Activated T-helper 1 cell treated with Interleukin-2 at 50 U/mL for 16 hours (primary cell): ENCODE data around the gene SRSF7.
A peak's percentile ranks its signal among the peaks of the same experiment; 100 is the strongest.
"Not testable (repeated sequence)": the region's sequence is repeated elsewhere in the genome, so short reads cannot be mapped to it uniquely, and the experiment has no call there.

Experiments used
- DNase-seq: peaks from one replicate; pipeline ENCODE4 v3.0.0-alpha.2; 2020; ENCODE audit warnings: low read depth

SRSF7 gene

DNA sequence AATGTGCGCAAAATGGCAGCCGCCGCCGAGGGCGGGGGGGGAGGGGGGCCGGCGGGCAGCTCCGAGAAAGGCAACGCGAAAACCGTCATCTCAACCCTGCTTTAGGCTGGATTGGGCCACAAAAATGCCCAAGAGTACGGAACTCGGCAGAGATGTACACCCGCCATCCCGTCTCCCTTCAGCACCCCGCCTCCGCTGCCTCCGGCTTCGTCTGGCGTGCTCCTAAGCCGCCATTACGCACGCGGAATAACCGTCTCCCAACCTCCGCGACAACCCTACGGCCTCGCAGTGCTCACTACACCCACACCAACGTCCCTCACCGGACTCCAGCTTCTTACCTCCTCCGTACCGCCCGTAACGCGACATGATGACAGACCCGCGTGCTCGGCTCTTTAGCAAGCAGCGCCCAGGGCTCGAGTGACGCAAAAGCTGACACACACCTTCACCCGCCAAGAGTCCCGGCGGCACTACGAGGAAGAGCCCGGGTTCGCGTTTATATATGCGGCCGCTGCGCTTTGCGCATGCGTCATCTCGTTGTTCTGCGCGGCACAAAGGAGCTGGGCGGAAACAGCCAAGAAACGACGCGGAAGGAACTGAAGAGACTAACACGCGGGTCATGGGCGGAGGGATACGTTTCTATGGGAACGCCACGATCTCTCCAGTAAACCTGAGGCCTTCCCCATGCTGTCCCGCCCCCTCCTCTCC lies at the start of gene SRSF7:
Gene SRSF7, minus strand, starts transcription at position 471 of the 705 bp plus-strand sequence. Its CDS starts 105 bp downstream, at position 366.
- peak; percentile 96 for DNase-seq

DNA sequence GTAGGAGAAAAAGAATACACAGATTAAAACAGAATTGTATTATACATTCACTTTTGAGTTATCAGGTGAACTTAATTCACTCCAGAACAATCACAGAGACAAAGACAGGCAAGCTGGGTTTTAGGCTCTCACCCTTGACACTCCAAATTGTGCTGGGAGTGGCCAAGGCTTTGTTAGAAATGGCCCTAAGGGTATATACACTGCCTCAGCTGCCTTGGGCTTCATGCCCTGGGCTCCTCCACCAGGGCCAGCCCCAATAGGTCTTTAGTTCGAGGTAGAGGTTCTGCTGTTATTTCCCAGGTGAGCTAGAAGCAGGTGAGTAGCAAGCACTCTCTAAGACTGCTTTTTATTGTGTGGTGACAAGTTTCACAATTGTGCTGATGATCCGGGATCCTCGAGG lies 46.8 kb upstream of the SRSF7 start:
- DNase-seq: no peak

DNA sequence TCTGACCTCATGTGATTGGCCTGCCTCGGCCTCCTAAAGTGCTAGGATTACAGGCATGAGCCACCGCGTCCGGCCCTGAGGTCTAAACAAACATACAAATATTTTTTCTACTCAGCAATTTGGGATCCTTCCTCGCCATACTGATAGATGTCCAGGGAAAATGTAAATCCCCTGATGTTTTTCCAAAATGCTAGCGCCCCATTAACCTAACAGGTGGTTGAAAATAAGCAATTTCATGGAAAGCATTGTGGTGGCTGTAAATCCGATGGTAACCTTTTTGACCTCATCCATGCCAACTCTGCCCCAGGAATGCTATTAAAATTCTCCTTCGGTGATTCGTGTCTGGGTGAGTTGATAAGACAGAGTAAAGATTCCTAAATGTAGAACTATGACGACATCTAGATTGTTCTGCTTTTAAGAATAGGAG lies 46.1 kb upstream of the SRSF7 start:
- DNase-seq: no peak

DNA sequence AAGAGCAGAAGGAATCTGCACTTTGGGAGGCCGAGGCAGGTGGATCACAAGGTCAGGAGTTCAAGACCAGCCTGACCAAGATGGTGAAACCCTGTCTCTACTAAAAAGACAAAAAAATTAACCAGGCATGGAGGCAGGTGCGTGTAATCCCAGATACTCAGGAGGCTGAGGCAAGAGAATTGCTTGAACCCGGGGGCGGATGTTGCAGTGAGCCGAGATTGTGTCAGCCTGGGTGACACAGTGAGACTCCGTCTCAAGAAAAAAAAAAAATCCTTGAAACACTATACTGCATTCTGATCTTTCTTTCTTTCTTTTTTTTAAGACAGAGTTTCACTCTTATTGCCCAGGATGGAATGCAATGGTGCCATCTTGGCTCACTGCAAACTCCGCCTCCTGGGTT lies 43.9 kb upstream of the SRSF7 start:
- DNase-seq: not testable (repeated sequence)

DNA sequence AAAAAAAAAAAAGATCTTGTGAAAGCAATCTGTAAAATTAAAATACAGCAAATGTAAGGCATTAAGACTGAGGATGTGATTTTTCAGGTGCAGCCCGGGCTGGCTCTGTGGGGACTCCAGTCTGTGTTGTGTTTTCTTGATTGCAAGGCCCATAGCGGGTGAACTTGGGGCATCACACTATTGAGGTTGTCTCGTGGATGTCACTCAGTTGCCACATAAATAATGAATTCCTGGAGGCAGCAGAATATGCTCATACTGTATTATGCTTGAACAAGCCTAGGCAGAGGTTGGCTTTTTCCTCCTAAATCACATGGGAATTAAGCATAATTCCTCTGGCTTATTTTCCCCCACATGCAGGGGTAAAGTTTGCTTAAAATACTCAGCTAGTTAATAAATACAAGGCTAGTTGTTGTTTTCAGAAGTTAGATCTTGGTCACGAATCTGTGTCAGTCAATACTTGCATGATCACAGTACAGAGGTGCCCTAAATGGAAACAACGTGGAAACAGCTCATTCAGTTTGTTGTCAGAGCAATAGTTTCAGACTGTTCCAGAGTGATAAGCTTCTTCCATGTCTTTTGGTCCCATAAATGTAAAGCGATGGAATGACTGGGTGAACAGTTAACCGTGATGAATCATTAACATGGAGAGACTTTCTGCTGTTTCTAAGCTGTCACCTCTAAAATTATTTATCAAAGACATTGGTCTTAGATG lies 43.2 kb upstream of the SRSF7 start:
- no peak for DNase-seq

DNA sequence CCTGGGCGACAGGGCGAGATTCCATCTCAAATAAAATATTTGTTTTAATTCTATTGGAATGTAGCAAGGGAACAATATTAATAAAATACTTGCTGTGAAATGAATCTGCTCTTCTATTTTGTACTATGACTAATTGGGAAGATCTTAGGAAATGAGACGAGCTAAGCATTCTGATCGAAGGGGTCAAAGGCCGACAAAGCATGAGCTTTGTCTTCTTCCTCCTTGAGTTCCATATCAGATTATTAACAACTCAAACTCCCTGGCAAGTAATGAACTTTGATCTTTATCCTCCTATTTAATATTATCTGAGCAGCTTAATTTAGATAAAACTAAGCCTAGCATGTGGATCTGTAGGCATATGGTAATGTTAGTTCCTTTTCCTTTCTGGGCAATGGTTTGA lies 42.4 kb upstream of the SRSF7 start:
- DNase-seq: no peak

DNA sequence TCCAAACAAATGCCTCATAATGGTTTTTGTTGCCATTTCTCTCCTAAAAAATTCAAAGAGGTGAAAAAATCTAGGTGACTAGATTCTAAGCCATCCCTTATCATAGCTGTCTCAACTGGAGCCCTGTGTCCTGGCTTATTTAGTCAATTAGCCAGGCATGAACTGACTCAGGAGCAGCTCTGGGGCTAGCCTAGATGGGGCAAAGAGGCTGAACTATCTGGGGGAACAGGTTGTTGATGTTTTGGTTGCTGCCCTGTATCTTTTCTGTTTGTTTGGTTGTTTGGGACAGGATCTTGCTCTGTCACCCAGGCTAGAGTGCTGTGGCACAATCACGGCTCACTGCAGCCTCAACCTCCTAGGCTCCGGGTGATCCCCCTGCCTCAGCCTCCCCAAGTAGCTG lies 41.6 kb upstream of the SRSF7 start:
- DNase-seq: no peak

DNA sequence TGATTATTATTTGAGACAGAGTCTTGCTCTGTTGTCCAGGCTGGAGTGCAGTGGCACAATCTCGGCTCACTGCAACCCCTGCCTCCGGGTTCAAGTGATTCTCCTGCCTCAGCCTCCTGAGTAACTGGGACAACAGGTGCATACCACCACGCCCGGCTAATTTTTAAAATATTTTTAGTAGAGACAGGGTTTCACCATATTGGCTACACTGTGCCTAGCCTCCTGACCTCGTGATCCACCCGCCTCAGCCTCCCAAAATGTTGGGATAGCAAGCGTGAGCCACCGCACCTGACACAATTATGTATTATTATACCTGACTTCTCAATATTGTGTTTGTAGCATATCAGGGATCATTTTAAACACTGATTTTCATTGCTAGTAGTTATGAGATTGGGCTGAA lies 41.2 kb upstream of the SRSF7 start:
- not testable (repeated sequence) for DNase-seq

- DNase-seq: no peak
These were observed 40.6 kb upstream of the SRSF7 start for GRCh38 chr2:38791744-38792143.

DNA sequence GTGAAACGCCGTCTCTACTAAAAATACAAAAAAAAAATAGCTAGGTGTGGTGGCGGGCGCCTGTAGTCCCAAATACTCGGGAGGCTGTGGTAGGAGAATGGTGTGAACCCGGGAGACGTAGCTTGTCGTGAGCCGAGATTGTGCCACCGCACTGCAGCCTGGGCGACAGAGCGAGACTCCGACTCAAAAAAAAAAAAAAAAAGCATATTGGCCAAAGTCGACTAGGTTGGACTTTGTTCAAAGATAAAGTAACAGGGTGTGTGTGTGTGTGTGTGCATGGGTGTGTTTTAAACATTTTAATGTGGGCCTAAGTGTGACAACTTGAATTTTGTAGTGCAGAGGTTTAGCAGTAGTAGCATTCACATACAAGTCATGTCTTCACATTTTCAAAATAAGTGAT lies 38.5 kb upstream of the SRSF7 start:
- no peak for DNase-seq

DNA sequence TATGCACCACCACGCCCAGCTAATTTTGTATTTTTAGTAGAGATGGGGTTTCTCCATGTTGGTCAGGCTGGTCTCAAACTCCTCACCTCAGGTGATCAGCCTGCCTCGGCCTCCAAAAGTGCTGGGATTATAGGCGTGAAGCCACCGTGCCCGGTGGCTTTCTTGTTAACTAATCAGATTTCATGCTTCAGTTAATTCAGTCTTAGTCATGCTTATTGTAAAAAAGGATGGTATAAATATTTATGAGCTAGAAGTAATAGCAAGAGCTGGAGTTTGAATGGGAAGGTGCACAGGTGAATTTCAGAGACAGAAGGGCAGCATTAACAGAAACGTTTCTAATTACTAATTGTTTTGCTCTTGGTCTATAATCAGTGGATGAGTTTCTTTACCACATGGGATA lies 37.1 kb upstream of the SRSF7 start:
- no peak for DNase-seq

DNA sequence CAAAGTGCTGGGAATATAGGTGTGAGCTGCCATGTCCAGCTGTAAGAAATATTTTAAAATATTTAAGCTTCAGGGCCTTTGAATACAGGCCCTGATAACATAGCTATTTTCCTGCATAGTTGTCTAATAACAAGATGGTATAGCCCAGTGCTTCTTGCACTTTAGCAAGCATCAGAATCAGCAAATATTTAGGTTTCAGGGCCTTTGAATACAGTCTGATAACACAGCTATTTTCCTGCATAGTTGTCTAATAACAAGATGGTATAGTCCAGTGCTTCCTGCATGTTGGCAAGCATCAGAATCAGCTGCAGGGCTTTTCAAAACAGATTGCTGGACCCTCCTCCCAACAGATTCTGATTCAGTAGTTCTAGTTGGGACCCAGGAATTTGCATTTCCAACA lies 32.4 kb upstream of the SRSF7 start:
- DNase-seq: no peak

- DNase-seq: no peak
These were observed 27.5 kb upstream of the SRSF7 start for GRCh38 chr2:38778687-38779082.

GRCh38 chr2:38776531-38776930 lies 25.4 kb upstream of the SRSF7 start:
- DNase-seq: no peak

- DNase-seq: no peak
These were observed 24.7 kb upstream of the SRSF7 start for GRCh38 chr2:38775921-38776225.

GRCh38 chr2:38775097-38775920 lies 24.1 kb upstream of the SRSF7 start:
- DNase-seq: no peak

DNA sequence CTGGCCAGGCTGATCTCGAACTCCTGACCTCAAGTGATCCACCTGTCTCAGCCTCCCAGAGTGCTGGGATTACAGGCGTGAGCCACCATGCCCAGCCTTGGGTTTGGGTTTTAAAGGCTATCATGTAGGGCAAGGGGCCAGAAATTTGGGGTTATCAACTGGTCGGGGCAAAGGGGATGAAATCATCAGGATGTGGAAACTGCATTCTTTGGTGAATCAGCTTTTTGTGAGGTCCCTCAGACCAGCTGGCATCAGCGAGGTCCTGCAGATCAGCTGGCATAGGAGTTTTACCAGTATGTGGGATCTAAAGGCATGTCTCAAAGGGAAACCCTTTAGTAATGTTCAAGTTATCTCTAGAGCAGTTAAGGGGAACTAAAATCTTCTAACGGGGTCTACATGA lies 20.5 kb upstream of the SRSF7 start:
- DNase-seq: no peak

DNA sequence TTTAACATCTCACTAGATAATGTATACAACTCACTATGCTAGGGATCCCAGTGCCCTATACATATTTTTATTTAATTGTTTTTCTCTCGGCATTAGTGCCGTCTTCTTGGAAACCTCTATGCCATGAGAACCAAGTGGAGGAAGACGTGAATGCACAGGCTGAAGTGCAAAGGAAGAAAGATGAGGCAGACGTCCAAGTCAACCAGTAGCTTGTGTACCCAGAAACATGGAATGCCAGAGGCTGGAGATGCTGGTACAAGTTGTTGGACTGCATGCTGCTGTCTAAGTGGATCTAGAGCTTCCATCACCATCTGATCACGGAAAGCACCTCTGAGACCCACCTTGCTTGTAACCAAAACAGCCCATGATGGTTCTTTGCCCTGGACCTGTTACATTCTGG lies 14.4 kb upstream of the SRSF7 start:
- DNase-seq: no peak

DNA sequence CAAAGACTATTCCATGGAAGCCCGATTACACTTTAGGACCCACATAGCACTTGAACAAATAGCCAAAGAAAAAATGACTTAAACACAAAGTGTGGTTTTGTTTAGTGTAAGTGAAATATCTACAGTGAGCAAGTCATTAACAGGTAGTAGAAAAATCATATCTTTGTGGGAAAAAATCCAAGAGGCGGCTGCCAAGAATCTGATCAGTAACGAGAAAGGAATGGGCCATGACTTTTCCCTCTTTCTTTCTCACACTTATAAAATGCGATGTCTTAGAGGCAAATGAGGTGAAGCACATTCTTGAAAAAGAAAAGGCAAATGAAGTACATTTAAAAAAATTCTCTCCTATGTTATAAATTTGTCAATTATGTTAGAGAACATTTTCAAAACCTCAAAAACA lies 14.0 kb upstream of the SRSF7 start:
- DNase-seq: no peak

- DNase-seq: no peak
These were observed 12.6 kb upstream of the SRSF7 start for GRCh38 chr2:38763728-38764127.

DNA sequence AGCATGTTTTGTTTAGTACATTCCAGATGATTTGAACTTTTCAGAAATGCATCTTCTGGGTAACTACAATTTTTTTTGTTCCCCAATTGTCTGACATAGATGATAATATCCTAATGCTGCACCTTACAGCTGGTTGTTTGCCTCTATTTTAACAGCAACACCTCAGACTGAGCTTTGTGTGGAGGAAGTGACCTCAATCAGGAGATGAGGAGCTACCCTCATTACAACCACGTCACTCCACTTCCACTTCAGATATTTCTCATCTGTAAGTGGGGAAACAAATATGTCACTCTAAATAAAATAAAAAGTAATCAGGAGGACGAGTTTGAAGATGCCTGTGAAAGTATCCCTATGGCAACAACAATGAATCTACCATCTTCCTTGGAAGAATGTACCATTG lies 12.1 kb upstream of the SRSF7 start:
- DNase-seq: no peak

DNA sequence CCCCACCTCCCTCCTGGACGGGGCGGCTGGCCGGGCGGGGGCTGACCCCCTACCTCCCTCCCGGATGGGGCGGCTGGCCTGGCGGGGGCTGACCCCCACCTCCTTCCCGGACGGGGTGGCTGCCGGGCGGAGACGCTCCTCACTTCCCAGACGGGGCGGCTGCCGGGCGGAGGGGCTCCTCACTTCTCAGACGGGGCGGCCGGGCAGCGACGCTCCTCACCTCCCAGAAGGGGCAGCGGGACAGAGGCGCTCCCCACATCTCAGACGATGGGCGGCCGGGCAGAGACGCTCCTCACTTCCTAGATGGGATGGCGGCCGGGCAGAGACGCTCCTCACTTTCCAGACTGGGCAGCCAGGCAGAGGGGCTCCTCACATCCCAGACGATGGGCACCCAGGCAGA lies 4.7 kb upstream of the SRSF7 start:
- not testable (repeated sequence) for DNase-seq

DNA sequence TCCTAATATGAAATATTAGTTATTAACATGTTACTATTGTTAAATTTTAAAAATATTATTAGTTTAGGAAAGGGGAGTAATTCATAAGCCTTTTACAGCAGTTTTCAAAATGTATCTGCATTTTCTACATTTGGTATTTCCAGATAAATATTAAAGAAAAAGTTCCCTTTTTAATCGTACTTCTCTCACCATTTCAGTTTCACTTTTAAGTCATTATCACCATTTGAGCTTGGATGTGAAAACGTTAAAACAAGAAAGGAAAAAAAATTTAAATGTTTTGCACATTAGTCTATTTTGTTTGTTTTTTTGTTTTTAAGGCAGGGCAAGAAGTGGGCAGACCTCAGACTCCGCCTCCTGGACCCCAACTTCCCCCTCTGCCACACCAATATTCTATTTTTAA lies 3.3 kb upstream of the SRSF7 start:
- no peak for DNase-seq
